ENCODE measurements around the gene RNF41. TPM values are rescaled to one million over a fixed set of nuclear protein-coding genes. Genes with fewer than 3 reads are reported as not detected.

The RNF41 gene
- polyA plus RNA-seq, 1 of the 3 experiments (the other 2 are of a cell fraction): 127 TPM

DNA sequence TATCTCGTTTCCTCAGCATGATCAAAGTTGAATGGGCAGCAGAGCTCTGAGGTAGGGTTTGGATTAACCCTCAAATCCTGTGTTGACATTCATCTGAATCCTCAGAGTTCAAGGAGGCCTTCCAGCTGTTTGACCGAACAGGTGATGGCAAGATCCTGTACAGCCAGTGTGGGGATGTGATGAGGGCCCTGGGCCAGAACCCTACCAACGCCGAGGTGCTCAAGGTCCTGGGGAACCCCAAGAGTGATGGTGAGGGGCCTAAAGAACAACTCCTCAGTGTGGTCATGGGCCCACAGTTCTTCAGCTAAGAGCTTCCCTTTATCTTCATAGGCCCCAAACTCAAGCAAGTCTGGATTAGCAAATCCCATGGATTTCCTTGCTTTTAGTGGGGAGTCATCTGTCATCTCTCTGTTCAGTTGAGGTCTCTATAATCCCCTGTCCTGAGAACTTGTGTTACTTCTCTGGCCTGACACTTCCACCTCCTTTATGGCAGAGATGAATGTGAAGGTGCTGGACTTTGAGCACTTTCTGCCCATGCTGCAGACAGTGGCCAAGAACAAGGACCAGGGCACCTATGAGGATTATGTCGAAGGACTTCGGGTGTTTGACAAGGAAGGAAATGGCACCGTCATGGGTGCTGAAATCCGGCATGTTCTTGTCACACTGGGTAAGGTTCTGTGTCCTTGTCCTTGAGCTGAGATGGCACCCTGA, 62.1 kb downstream of the RNF41 start:
- no peaks in the 10 kb centered on the region for H3K9me3 ChIP-seq
- POLR2A ChIA-PET: interaction anchor here (1.0 to 2.5 kb wide), 7 partner anchors 8 to 31 kb away, joined by 3 to 19 read pairs (median 4); partner anchors contain the start of genes ESYT1 and SMARCC2
- TF ChIP-seq RFX5 (IDR thresholded peaks at IDR 0.05; ENCODE audit: low read length): no peak
- no peak for TF ChIP-seq CHD2 (IDR thresholded peaks at IDR 0.05; ENCODE audit: low read length, partially characterized antibody)
- no peak for TF ChIP-seq EZH2phosphoT487 (IDR thresholded peaks at IDR 0.05; ENCODE audit: borderline replicate concordance, low read depth)
- 0 out of 2 replicates have a peak, but pooled peaks have one; percentile 12 for TF ChIP-seq SIN3A (IDR thresholded peaks at IDR 0.05; ENCODE audit: borderline replicate concordance, low read depth, low read length)
- TF ChIP-seq RAD21 (IDR thresholded peaks at IDR 0.05; ENCODE audit: low read length): no peak
- TF ChIP-seq, protein P1, sequence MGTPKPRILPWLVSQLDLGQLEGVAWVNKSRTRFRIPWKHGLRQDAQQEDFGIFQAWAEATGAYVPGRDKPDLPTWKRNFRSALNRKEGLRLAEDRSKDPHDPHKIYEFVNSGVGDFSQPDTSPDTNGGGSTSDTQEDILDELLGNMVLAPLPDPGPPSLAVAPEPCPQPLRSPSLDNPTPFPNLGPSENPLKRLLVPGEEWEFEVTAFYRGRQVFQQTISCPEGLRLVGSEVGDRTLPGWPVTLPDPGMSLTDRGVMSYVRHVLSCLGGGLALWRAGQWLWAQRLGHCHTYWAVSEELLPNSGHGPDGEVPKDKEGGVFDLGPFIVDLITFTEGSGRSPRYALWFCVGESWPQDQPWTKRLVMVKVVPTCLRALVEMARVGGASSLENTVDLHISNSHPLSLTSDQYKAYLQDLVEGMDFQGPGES (IDR thresholded peaks at IDR 0.05; ENCODE audit: low read depth, low read length): no peak
- no peak for TF ChIP-seq NRF1 (IDR thresholded peaks at IDR 0.05; ENCODE audit: low read depth, low read length)
- no peak for TF ChIP-seq TEAD4 (IDR thresholded peaks at IDR 0.05; ENCODE audit: borderline replicate concordance, insufficient read depth)
- TF ChIP-seq EP300 (IDR thresholded peaks at IDR 0.05; ENCODE audit: borderline replicate concordance in 1 of 2, low read depth in 1 of 2, low read length in 1 of 2): no peak
- TF ChIP-seq FOXJ3 (CRISPR knock-in tag; IDR thresholded peaks at IDR 0.05): no peak
- TF ChIP-seq, protein P2, sequence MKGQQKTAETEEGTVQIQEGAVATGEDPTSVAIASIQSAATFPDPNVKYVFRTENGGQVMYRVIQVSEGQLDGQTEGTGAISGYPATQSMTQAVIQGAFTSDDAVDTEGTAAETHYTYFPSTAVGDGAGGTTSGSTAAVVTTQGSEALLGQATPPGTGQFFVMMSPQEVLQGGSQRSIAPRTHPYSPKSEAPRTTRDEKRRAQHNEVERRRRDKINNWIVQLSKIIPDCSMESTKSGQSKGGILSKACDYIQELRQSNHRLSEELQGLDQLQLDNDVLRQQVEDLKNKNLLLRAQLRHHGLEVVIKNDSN (IDR thresholded peaks at IDR 0.05; ENCODE audit: borderline replicate concordance, low read depth): no peak
- no peak for TF ChIP-seq FOSL2 (IDR thresholded peaks at IDR 0.05; ENCODE audit: borderline replicate concordance, low read depth)
- TF ChIP-seq, protein P3, sequence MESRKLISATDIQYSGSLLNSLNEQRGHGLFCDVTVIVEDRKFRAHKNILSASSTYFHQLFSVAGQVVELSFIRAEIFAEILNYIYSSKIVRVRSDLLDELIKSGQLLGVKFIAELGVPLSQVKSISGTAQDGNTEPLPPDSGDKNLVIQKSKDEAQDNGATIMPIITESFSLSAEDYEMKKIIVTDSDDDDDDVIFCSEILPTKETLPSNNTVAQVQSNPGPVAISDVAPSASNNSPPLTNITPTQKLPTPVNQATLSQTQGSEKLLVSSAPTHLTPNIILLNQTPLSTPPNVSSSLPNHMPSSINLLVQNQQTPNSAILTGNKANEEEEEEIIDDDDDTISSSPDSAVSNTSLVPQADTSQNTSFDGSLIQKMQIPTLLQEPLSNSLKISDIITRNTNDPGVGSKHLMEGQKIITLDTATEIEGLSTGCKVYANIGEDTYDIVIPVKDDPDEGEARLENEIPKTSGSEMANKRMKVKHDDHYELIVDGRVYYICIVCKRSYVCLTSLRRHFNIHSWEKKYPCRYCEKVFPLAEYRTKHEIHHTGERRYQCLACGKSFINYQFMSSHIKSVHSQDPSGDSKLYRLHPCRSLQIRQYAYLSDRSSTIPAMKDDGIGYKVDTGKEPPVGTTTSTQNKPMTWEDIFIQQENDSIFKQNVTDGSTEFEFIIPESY (IDR thresholded peaks at IDR 0.05; ENCODE audit: borderline replicate concordance, low read depth): no peak
- no peak for TF ChIP-seq NFIC (IDR thresholded peaks at IDR 0.05; ENCODE audit: borderline replicate concordance)
- TF ChIP-seq, protein P4, sequence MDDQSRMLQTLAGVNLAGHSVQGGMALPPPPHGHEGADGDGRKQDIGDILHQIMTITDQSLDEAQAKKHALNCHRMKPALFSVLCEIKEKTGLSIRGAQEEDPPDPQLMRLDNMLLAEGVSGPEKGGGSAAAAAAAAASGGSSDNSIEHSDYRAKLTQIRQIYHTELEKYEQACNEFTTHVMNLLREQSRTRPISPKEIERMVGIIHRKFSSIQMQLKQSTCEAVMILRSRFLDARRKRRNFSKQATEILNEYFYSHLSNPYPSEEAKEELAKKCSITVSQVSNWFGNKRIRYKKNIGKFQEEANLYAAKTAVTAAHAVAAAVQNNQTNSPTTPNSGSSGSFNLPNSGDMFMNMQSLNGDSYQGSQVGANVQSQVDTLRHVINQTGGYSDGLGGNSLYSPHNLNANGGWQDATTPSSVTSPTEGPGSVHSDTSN (IDR thresholded peaks at IDR 0.05): 0 out of 2 replicates have a peak, but pooled peaks have one; percentile 1
- no peak for TF ChIP-seq RXRA (IDR thresholded peaks at IDR 0.05; ENCODE audit: borderline replicate concordance, low read depth)
- peaks cover 60% of the 10 kb centered on the region for H3F3A ChIP-seq (replicated peaks; ENCODE audit: insufficient read depth)
- H3K9me2 ChIP-seq: no peaks in the 10 kb centered on the region
- H3K4me2 ChIP-seq: peak overlapping the region; percentile 97
- H3K4me1 ChIP-seq (ENCODE audit: control insufficient read depth in 1 of 2, insufficient read depth in 2 of 2, low read depth in 1 of 2, low read length in 1 of 2): peaks cover 23 to 28% of the 10 kb centered on the region in 2 experiments; a peak in 3 of 4 replicates
- peak overlapping the region; percentile 82 to 89; a peak in 3 of 4 replicates for H3K27ac ChIP-seq (ENCODE audit: low read depth in 2 of 2, low read length in 1 of 2)
- H2AFZ ChIP-seq (ENCODE audit: low read depth): no peak overlapping the region
- peaks cover 54 to 55% of the 10 kb centered on the region in 2 experiments for H3K36me3 ChIP-seq (replicated peaks in 1 of 2; ENCODE audit: control insufficient read depth in 1 of 2, insufficient read depth in 2 of 2, low read length in 1 of 2)
- H3K27me3 ChIP-seq (ENCODE audit: insufficient read depth): no peaks in the 10 kb centered on the region
- peaks cover 53% of the 10 kb centered on the region for H3K79me2 ChIP-seq (ENCODE audit: insufficient read depth)
- peak overlapping the region; percentile 94 for H3K9ac ChIP-seq
- no peak for DNase-seq
- 47% methylated on average over 4 of the region's 8 CpGs for WGBS (ENCODE audit: low lambda C conversion rate)
- CTCF ChIA-PET: interaction anchor here (0.6 to 3.6 kb wide), 6 partner anchors 8 to 63 kb away, joined by 3 to 14 read pairs (median 8); partner anchors contain the start of genes ESYT1, SMARCC2 and ZC3H10
- peak overlapping the region; percentile 82 to 87 for H3K4me3 ChIP-seq (ENCODE audit: low read depth in 2 of 2, low read length in 1 of 2)
- H4K20me1 ChIP-seq (ENCODE audit: insufficient read depth): peaks cover 42% of the 10 kb centered on the region
